ENCODE results near the gene SERP1.
"Not testable (repeated sequence)": the region's sequence is repeated elsewhere in the genome, so short reads cannot be mapped to it uniquely, and the experiment has no call there.

SERP1 gene

GRCh38 chr3:150538324-150539208 is 7.7 kb downstream of the SERP1 start:
- no peak for DNase-seq (ENCODE audit: low spot score)

- DNase-seq (ENCODE audit: low spot score), result no peak
Observed at GRCh38 chr3:150535204-150535603, 11.1 kb downstream of the SERP1 start.

- no peak for DNase-seq (ENCODE audit: low spot score)
Observed at GRCh38 chr3:150531775-150532174, 14.5 kb downstream of the SERP1 start.

- peak; percentile 57 for DNase-seq (ENCODE audit: low spot score)
Observed at GRCh38 chr3:150528354-150528797, 17.9 kb downstream of the SERP1 start.

- no peak for DNase-seq (ENCODE audit: low spot score)
Observed at GRCh38 chr3:150527464-150528255, 18.6 kb downstream of the SERP1 start.

- DNase-seq (ENCODE audit: low spot score), result no peak
Observed at GRCh38 chr3:150523538-150523937, 22.8 kb downstream of the SERP1 start.

GRCh38 chr3:150521463-150521862 is 24.8 kb downstream of the SERP1 start:
- DNase-seq (ENCODE audit: low spot score), result no peak

- no peak for DNase-seq (ENCODE audit: low spot score)
Observed at GRCh38 chr3:150520408-150520807, 25.9 kb downstream of the SERP1 start.

- DNase-seq (ENCODE audit: low spot score), result no peak
Observed at GRCh38 chr3:150519026-150519425, 27.3 kb downstream of the SERP1 start.

GRCh38 chr3:150515210-150515609 is 31.1 kb downstream of the SERP1 start:
- DNase-seq (ENCODE audit: low spot score), result peak; percentile 22

- DNase-seq (ENCODE audit: low spot score), result no peak
Observed at GRCh38 chr3:150511122-150511821, 35.0 kb downstream of the SERP1 start.

GRCh38 chr3:150509780-150510179 is 36.5 kb downstream of the SERP1 start:
- no peak for DNase-seq (ENCODE audit: low spot score)

GRCh38 chr3:150508401-150508800 is 37.9 kb downstream of the SERP1 start:
- no peak for DNase-seq (ENCODE audit: low spot score)

- no peak for DNase-seq (ENCODE audit: low spot score)
Observed at GRCh38 chr3:150504483-150504882, 41.8 kb downstream of the SERP1 start.

- no peak for DNase-seq (ENCODE audit: low spot score)
Observed at GRCh38 chr3:150503402-150504099, 42.7 kb downstream of the SERP1 start.

GRCh38 chr3:150500960-150501359 is 45.3 kb downstream of the SERP1 start:
- not testable (repeated sequence) for DNase-seq (ENCODE audit: low spot score)

- peak; percentile 54 for DNase-seq (ENCODE audit: low spot score)
Observed at GRCh38 chr3:150497956-150498355, 48.3 kb downstream of the SERP1 start.

GRCh38 chr3:150495563-150496168 is 50.6 kb downstream of the SERP1 start:
- DNase-seq (ENCODE audit: low spot score), result peak; percentile 65

- DNase-seq (ENCODE audit: low spot score), result no peak
Observed at GRCh38 chr3:150495149-150495548, 51.1 kb downstream of the SERP1 start.

- DNase-seq (ENCODE audit: low spot score), result no peak
Observed at GRCh38 chr3:150494411-150494977, 51.8 kb downstream of the SERP1 start.
